Heart right ventricle (tissue), 16 donors: Measurements from ENCODE around the gene CDKAL1. TPM values are rescaled to one million over a fixed set of nuclear protein-coding genes. Genes with fewer than 3 reads are reported as not detected.

Source experiments
- ATAC-seq, 8 donors: fragments of 200-7000 bp; cut with Tn5 transposase; one replicate each; pipeline ENCODE4 v1.9.1; 2020; ENCODE audit warnings: mild to moderate bottlenecking in 8 of 8, moderate library complexity in 8 of 8, moderate number of reproducible peaks in 1 of 8
- DNase-seq, 2 donors: peaks; one replicate each; pipeline ENCODE4 v3.0.0-alpha.2; 2020
- H3K27ac ChIP-seq, 10 donors: fragments of 200-600 bp; sonication (generic) in 2 of 10; one replicate each; pipeline versions ENCODE4 v1.5.0 to v1.8.0; 2020 to 2022; ENCODE audit warnings: mild to moderate bottlenecking in 3 of 10
- H3K27me3 ChIP-seq, 7 donors: fragments of 200-600 bp; one replicate each; pipeline ENCODE4 v1.8.0; 2021 to 2022; ENCODE audit warnings: mild to moderate bottlenecking in 2 of 7
- H3K36me3 ChIP-seq, 9 donors: fragments of 200-600 bp; sonication (generic) in 1 of 9; one replicate each; pipeline versions ENCODE4 v1.5.0 to v1.8.0; 2020 to 2022; ENCODE audit warnings: mild to moderate bottlenecking in 2 of 9
- H3K4me1 ChIP-seq, 9 donors: fragments of 200-600 bp; sonication (generic) in 1 of 9; one replicate each; pipeline versions ENCODE4 v1.5.0 to v1.8.0; 2020 to 2022; ENCODE audit warnings: mild to moderate bottlenecking in 4 of 9
- H3K4me3 ChIP-seq, 10 donors: fragments of 200-600 bp; sonication (generic) in 2 of 10; one replicate each; pipeline versions ENCODE4 v1.5.0 to v1.8.0; 2020 to 2022; ENCODE audit warnings: mild to moderate bottlenecking in 7 of 10, moderate library complexity in 2 of 10
- H3K9me3 ChIP-seq, 11 donors: fragments of 200-600 bp in 10 of 11; sonication (generic) in 2 of 11; one replicate each; pipeline versions ENCODE4 v1.5.0 to v1.8.0; 2013 to 2022; ENCODE audit warnings: mild to moderate bottlenecking in 2 of 11, control low read depth in 1 of 11, moderate library complexity in 1 of 11
- WGBS, 2 donors: extraction: QIAGEN DNeasy Blood & Tissue Kit; methylation state at CpG; one replicate each; pipeline ENCODE4 v1.1.7; 2013; ENCODE audit warnings: inconsistent platforms in 1 of 2; 5-methylcytosine and 5-hydroxymethylcytosine counted together
- intact Hi-C, 10 donors: fragments of 100-400 bp; cut with DNase I; formaldehyde crosslinking; loops; one replicate each; pipeline versions ENCODE4 v1.11.1 to v1.14.2; 2022
- polyA plus RNA-seq, 2 donors: library from polyadenylated mRNA; stranded (reverse); fragments of 200-250 nt; gene quantifications; one replicate each; pipeline ENCODE4 v1.2.3, GENCODE V29; 2013
- total RNA-seq, 10 donors: library from RNA; stranded (reverse); fragmentation: NEBNext Ultra II Directional in 3 of 10; extraction: Animal tissue kit (Norgen Biotek cat#: 25700) in 3 of 10; gene quantifications; one replicate each; pipeline versions ENCODE4 v1.2.1 to v1.2.4, GENCODE V29; 2021 to 2023
- TF ChIP-seq, protein P1 (sequence below), 9 donors: fragments of 200-600 bp; sonication (generic) in 2 of 9; IDR thresholded peaks; one replicate each; pipeline versions ENCODE4 v1.5.0 to v1.8.0; 2021 to 2022; ENCODE audit warnings: antibody characterized with exemption in 9 of 9, mild to moderate bottlenecking in 5 of 9, moderate library complexity in 1 of 9
- donor health status: Arrhythmogenic right ventricular cardiomyopathy.
- donor health status: ischemic (EF 13 %, LVEDD 7.1; RV severe dilation, severe dysfunction).
- donor health status: healthy with polysubstance abuse.
- donor health status: DM: no; HTN: yes; CAD: no.
- donor health status: DM: no; HTN: no; CAD: no.
- donor health status: ischemic (EF 25% LVEDD 6.9; RV normal size, moderate dysfunction).
- donor health status: ischemic (EF 25% LVEDD 5.7; RV mildly dilated, moderate dysfunction).
- donor health status: healthy.
- donor health status: DM: yes; HTN: yes; CAD: no.
- donor health status: Ischemic cardiomyopathy.
- donor health status: ischemic (EF 35%, LVEDD 5.7; RV mildly dilated, moderate dysfunction).
- donor health status: nonischemic (EF 11% LVEDD 7.7; RV severe dilation, severe dysfunction).
- donor health status: DM: yes; HTN: yes; CAD: no.
- donor health status: PGD.
- donor health status: ischemic (EF 29% LVEDD 5.4; RV normal size, mild dysfunction).
- donor health status: nonischemic (EF 23%, LVEDD 6.1; RV moderate dilation, normal function).

Gene CDKAL1
- total and polyA plus RNA-seq, 12 donors = 3.2 to 14.0 (median 10.6) TPM

DNA sequence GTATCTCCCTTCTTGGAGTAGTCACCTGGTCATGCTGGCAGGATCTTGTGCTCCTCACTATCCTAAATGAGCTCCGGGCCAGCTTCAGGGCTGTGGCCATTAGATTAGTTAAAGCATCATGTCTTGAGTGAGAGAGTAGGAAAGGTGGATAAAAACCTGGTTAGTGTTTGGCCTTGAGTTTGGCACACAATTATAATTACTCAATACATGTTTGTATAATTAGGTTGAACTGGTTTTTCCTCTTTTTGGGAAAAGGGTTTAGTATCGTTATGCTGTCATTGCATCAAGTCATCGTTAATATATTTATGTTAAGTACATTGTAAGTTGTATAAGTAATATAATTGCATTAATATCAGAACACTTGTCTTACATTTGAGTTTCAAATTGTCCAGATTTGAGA is 126.3 kb downstream of the CDKAL1 start:
- H3K4me3 ChIP-seq = no peak overlapping the region
- H3K27ac ChIP-seq = no peak overlapping the region
- peaks cover 0 to 12% (median 3%) of the 10 kb centered on the region in 9 donors for H3K4me1 ChIP-seq
- H3K36me3 ChIP-seq = no peaks in the 10 kb centered on the region
- no peaks in the 10 kb centered on the region for H3K9me3 ChIP-seq
- ATAC-seq (no peak), DNase-seq (no peak)
- TF ChIP-seq, protein P1, sequence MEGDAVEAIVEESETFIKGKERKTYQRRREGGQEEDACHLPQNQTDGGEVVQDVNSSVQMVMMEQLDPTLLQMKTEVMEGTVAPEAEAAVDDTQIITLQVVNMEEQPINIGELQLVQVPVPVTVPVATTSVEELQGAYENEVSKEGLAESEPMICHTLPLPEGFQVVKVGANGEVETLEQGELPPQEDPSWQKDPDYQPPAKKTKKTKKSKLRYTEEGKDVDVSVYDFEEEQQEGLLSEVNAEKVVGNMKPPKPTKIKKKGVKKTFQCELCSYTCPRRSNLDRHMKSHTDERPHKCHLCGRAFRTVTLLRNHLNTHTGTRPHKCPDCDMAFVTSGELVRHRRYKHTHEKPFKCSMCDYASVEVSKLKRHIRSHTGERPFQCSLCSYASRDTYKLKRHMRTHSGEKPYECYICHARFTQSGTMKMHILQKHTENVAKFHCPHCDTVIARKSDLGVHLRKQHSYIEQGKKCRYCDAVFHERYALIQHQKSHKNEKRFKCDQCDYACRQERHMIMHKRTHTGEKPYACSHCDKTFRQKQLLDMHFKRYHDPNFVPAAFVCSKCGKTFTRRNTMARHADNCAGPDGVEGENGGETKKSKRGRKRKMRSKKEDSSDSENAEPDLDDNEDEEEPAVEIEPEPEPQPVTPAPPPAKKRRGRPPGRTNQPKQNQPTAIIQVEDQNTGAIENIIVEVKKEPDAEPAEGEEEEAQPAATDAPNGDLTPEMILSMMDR (IDR thresholded peaks at IDR 0.05) = no peak
- WGBS, 2 donors = 96 to 97% methylated on average over 3 of the region's 3 CpGs
- intact Hi-C loops = no loop called here
- no peaks in the 10 kb centered on the region for H3K27me3 ChIP-seq

- Histone ChIP-seq H3K36me3 (no peaks in the 10 kb centered on the region), H3K9me3 (no peaks in the 10 kb centered on the region), H3K27ac (no peak overlapping the region), H3K4me1 (peaks cover 0 to 12% (median 3%) of the 10 kb centered on the region in 9 donors), H3K27me3 (no peaks in the 10 kb centered on the region), H3K4me3 (no peak overlapping the region)
- TF ChIP-seq, protein P1 (IDR thresholded peaks at IDR 0.05) = no peak
- ATAC-seq (no peak), DNase-seq (no peak)
- intact Hi-C loops = no loop called here
These were observed 127.5 kb downstream of the CDKAL1 start for GRCh38 chr6:20661721-20662120.

DNA sequence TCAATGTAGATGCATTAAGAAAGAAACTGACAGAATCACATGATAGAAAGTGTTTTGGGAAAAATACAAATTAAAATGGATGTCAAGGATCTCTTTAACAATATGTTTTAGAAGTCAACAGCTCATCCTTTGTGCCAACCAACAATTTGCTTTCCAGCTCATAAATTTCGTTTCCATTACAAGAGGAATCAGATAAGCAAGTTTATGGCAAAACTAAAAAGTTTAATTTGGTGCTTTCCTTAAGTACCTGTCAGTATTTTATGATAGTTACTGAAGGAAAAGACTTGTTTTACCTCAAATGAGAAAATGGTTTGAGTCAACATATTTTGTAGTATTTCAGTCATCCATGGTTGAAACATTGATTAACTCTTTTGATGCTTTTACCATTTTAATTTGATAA is 130.0 kb downstream of the CDKAL1 start:
- H3K36me3 ChIP-seq = no peaks in the 10 kb centered on the region
- H3K4me3 ChIP-seq = no peak overlapping the region
- DNase-seq = no peak
- 93 to 97% methylated on average over 1 of the region's 1 CpG for WGBS, 2 donors
- no peak for ATAC-seq
- H3K9me3 ChIP-seq = no peaks in the 10 kb centered on the region
- no peaks in the 10 kb centered on the region for H3K27me3 ChIP-seq
- intact Hi-C loops = no loop called here
- TF ChIP-seq, protein P1 (IDR thresholded peaks at IDR 0.05) = no peak
- H3K27ac ChIP-seq = no peak overlapping the region
- peaks cover 0 to 21% (median 7%) of the 10 kb centered on the region in 9 donors for H3K4me1 ChIP-seq

DNA sequence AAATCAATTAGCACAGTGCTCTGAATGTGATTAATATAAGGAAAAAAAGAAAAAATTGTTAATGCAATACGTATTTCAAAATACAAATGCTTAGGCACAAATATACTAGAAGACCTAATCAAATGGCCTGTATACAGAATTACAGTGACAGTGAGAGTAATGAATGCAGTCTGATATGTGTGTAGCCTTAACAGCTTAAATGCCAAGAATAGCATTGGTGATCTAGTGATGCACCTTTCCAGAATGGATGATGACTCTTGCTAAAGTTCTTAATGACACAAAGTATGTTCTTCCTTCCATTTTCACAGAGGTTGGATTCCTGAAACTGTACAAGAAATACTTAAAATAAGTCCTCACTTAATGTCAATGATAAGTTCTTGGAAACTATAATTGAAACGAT is 131.0 kb downstream of the CDKAL1 start:
- Histone ChIP-seq H3K36me3 (no peaks in the 10 kb centered on the region), H3K27ac (no peak overlapping the region), H3K27me3 (no peaks in the 10 kb centered on the region), H3K4me1 (peaks cover 0 to 21% (median 7%) of the 10 kb centered on the region in 9 donors), H3K9me3 (no peaks in the 10 kb centered on the region), H3K4me3 (no peak overlapping the region)
- intact Hi-C loops = no loop called here
- 71 to 97% methylated on average over 2 of the region's 2 CpGs for WGBS, 2 donors
- ATAC-seq (no peak), DNase-seq (no peak)
- TF ChIP-seq, protein P1 (IDR thresholded peaks at IDR 0.05) = no peak
